Activated CD4-positive, alpha-beta memory T cell treated with anti-CD3 and anti-CD28 coated beads for 36 hours (primary cell): ENCODE data around the gene SPPL2B. TPM values are rescaled to one million over a fixed set of nuclear protein-coding genes. Genes with fewer than 3 reads are reported as not detected.

Experiments used
- CTCF ChIA-PET: fragments of 350-600 bp; sonication (Branson Sonifier 250); formaldehyde crosslinking; loops from one replicate; lab custom pipeline; 2021; ENCODE audit warnings: antibody characterized with exemption, inconsistent platforms; lab: Charles Lee
- POLR2A ChIA-PET: fragments of 350-600 bp; sonication (Branson Sonifier 250); formaldehyde crosslinking; loops from one replicate; lab custom pipeline; 2021; ENCODE audit warnings: antibody characterized with exemption; lab: Charles Lee
- DNase-seq: peaks from one replicate; pipeline ENCODE4 v3.0.0-alpha.2; 2020
- H3K27ac Mint-ChIP-seq: one replicate; pipeline ENCODE4 v1.8.0; 2021; ENCODE audit warnings: mixed read lengths
- H3K27me3 Mint-ChIP-seq: one replicate; pipeline ENCODE4 v1.8.0; 2021; ENCODE audit warnings: mixed read lengths
- H3K36me3 Mint-ChIP-seq: one replicate; pipeline ENCODE4 v1.8.0; 2021; ENCODE audit warnings: mixed read lengths
- H3K4me1 Mint-ChIP-seq: one replicate; pipeline ENCODE4 v1.8.0; 2021; ENCODE audit warnings: low read depth, mixed read lengths
- H3K4me3 Mint-ChIP-seq: one replicate; pipeline ENCODE4 v1.8.0; 2021; ENCODE audit warnings: mild to moderate bottlenecking, mixed read lengths
- H3K9me3 Mint-ChIP-seq: one replicate; pipeline ENCODE4 v1.8.0; 2021; ENCODE audit warnings: mixed read lengths
- intact Hi-C: fragments of 100-400 bp; cut with micrococcal nuclease; formaldehyde crosslinking; loops from one replicate; pipeline ENCODE4 v1.15.1; 2023
- total RNA-seq, 2 experiments: library from RNA; stranded (reverse); gene quantifications; one replicate each; pipeline ENCODE4 v1.2.3, GENCODE V29; 2021

SPPL2B gene
- total RNA-seq, 2 experiments from 2014 or later, result 43.8 TPM

GRCh38 chr19:2336528-2337328, 8.2 kb downstream of the SPPL2B start:
- ChIA-PET CTCF (no interaction called here), POLR2A (interaction anchor here (0.7 kb wide), 1 partner anchor 9 kb away, joined by 3 read pairs; no protein-coding TSS in a partner anchor)
- H3K27me3 Mint-ChIP-seq, result no peaks in the 10 kb centered on the region

GRCh38 chr19:2337329-2337707, 8.8 kb downstream of the SPPL2B start:
- intact Hi-C loops, result no loop called here
- Mint-ChIP-seq H3K27me3 (no peaks in the 10 kb centered on the region), H3K4me3 (no peak overlapping the region), H3K4me1 (peaks cover 12% of the 10 kb centered on the region), H3K36me3 (peaks cover 8% of the 10 kb centered on the region), H3K27ac (no peak overlapping the region), H3K9me3 (peaks cover 12% of the 10 kb centered on the region)
- POLR2A ChIA-PET, result interaction anchor here (0.7 kb wide), 1 partner anchor 10 kb away, joined by 3 read pairs; no protein-coding TSS in a partner anchor
- no peak for DNase-seq
- CTCF ChIA-PET, result no interaction called here

More at GRCh38 chr19:2336528-2337328, 8.2 kb downstream of the SPPL2B start:
- H3K9me3 Mint-ChIP-seq, result peaks cover 12% of the 10 kb centered on the region
- intact Hi-C loops, result no loop called here
- peaks cover 8% of the 10 kb centered on the region for H3K36me3 Mint-ChIP-seq
- peaks cover 17% of the 10 kb centered on the region for H3K4me1 Mint-ChIP-seq
- no peak overlapping the region for H3K4me3 Mint-ChIP-seq
- DNase-seq, result no peak
- H3K27ac Mint-ChIP-seq, result no peak overlapping the region

GRCh38 chr19:2338055-2338615, 9.7 kb downstream of the SPPL2B start:
- ChIA-PET POLR2A (no interaction called here), CTCF (no interaction called here)
- H3K4me3 Mint-ChIP-seq, result no peak overlapping the region
- H3K4me1 Mint-ChIP-seq, result peaks cover 10% of the 10 kb centered on the region
- H3K27ac Mint-ChIP-seq, result no peak overlapping the region
- no peak for DNase-seq
- H3K36me3 Mint-ChIP-seq, result peaks cover 8% of the 10 kb centered on the region
- H3K9me3 Mint-ChIP-seq, result peaks cover 12% of the 10 kb centered on the region
- H3K27me3 Mint-ChIP-seq, result no peaks in the 10 kb centered on the region
- intact Hi-C loops, result no loop called here

GRCh38 chr19:2338751-2339643, 10.5 kb downstream of the SPPL2B start:
- H3K4me1 Mint-ChIP-seq, result peaks cover 10% of the 10 kb centered on the region
- no peak overlapping the region for H3K4me3 Mint-ChIP-seq
- peaks cover 12% of the 10 kb centered on the region for H3K9me3 Mint-ChIP-seq
- ChIA-PET POLR2A (no interaction called here), CTCF (no interaction called here)
- H3K36me3 Mint-ChIP-seq, result peaks cover 8% of the 10 kb centered on the region
- no peak overlapping the region for H3K27ac Mint-ChIP-seq
- intact Hi-C loops, result no loop called here
- H3K27me3 Mint-ChIP-seq, result no peaks in the 10 kb centered on the region
- no peak for DNase-seq

- CTCF ChIA-PET, result no interaction called here
- peaks cover 12% of the 10 kb centered on the region for H3K9me3 Mint-ChIP-seq
- no peak overlapping the region for H3K4me3 Mint-ChIP-seq
- H3K4me1 Mint-ChIP-seq, result peaks cover 10% of the 10 kb centered on the region
- H3K27me3 Mint-ChIP-seq, result no peaks in the 10 kb centered on the region
- POLR2A ChIA-PET, result no interaction called here
- H3K36me3 Mint-ChIP-seq, result peaks cover 8% of the 10 kb centered on the region
- intact Hi-C loops, result no loop called here
- DNase-seq, result no peak
- H3K27ac Mint-ChIP-seq, result no peak overlapping the region
Observed at GRCh38 chr19:2339644-2340310, 11.3 kb downstream of the SPPL2B start.

GRCh38 chr19:2340496-2341243, 12.2 kb downstream of the SPPL2B start:
- Mint-ChIP-seq H3K4me1 (peaks cover 9% of the 10 kb centered on the region), H3K27me3 (no peaks in the 10 kb centered on the region), H3K36me3 (peaks cover 7% of the 10 kb centered on the region), H3K27ac (no peak overlapping the region), H3K9me3 (peaks cover 9% of the 10 kb centered on the region), H3K4me3 (no peak overlapping the region)
- ChIA-PET POLR2A (interaction anchor here (0.6 kb wide), 1 partner anchor 444 kb away, joined by 3 read pairs; no protein-coding TSS in a partner anchor), CTCF (no interaction called here)
- intact Hi-C loops, result no loop called here
- no peak for DNase-seq

- DNase-seq, result no peak
- ChIA-PET POLR2A (no interaction called here), CTCF (interaction anchor here (0.9 kb wide), 1 partner anchor 105 kb away, joined by 3 read pairs; the partner anchor contains the start of gene PLEKHJ1)
- Mint-ChIP-seq H3K9me3 (peaks cover 3% of the 10 kb centered on the region), H3K4me1 (peaks cover 3% of the 10 kb centered on the region), H3K27ac (no peak overlapping the region), H3K27me3 (no peaks in the 10 kb centered on the region), H3K36me3 (peaks cover under 1% of the 10 kb centered on the region), H3K4me3 (no peak overlapping the region)
- intact Hi-C loops, result no loop called here
Observed at GRCh38 chr19:2341244-2341751, 12.8 kb downstream of the SPPL2B start.

GRCh38 chr19:2341982-2342381, 13.5 kb downstream of the SPPL2B start:
- DNase-seq, result no peak
- Mint-ChIP-seq H3K36me3 (no peaks in the 10 kb centered on the region), H3K27ac (no peak overlapping the region), H3K4me3 (no peak overlapping the region), H3K9me3 (no peaks in the 10 kb centered on the region), H3K4me1 (no peaks in the 10 kb centered on the region), H3K27me3 (no peaks in the 10 kb centered on the region)
- ChIA-PET CTCF (interaction anchor here (0.9 kb wide), 1 partner anchor 106 kb away, joined by 3 read pairs; the partner anchor contains the start of gene PLEKHJ1), POLR2A (no interaction called here)
- intact Hi-C loops, result no loop called here

GRCh38 chr19:2342656-2343288, 14.3 kb downstream of the SPPL2B start:
- ChIA-PET POLR2A (no interaction called here), CTCF (no interaction called here)
- intact Hi-C loops, result no loop called here
- H3K4me1 Mint-ChIP-seq, result no peaks in the 10 kb centered on the region
- H3K27ac Mint-ChIP-seq, result no peak overlapping the region
- H3K4me3 Mint-ChIP-seq, result no peak overlapping the region
- H3K27me3 Mint-ChIP-seq, result no peaks in the 10 kb centered on the region
- no peaks in the 10 kb centered on the region for H3K9me3 Mint-ChIP-seq
- no peak for DNase-seq
- H3K36me3 Mint-ChIP-seq, result no peaks in the 10 kb centered on the region

GRCh38 chr19:2343289-2343982, 15.0 kb downstream of the SPPL2B start:
- intact Hi-C loops, result no loop called here
- no peak overlapping the region for H3K27ac Mint-ChIP-seq
- H3K4me1 Mint-ChIP-seq, result no peaks in the 10 kb centered on the region

More at GRCh38 chr19:2343289-2343982, 15.0 kb downstream of the SPPL2B start:
- DNase-seq, result no peak
- Mint-ChIP-seq H3K36me3 (no peaks in the 10 kb centered on the region), H3K4me3 (no peak overlapping the region), H3K27me3 (no peaks in the 10 kb centered on the region), H3K9me3 (no peaks in the 10 kb centered on the region)
- ChIA-PET CTCF (no interaction called here), POLR2A (no interaction called here)
